Stimulated activated CD4-positive, alpha-beta T cell treated with anti-CD3 and anti-CD28 coated beads, Interleukin-12 subunit alpha, Interleukin-12 subunit beta, amount 100 ng/mL, for 24 hours (primary cell): ENCODE measurements around the gene JMJD4.

Experiments
- DNase-seq, 2 experiments: peaks; one replicate each; pipeline ENCODE4 v3.0.0-alpha.2; 2020; ENCODE audit warnings: low read depth in 2 of 2

Gene JMJD4

DNA sequence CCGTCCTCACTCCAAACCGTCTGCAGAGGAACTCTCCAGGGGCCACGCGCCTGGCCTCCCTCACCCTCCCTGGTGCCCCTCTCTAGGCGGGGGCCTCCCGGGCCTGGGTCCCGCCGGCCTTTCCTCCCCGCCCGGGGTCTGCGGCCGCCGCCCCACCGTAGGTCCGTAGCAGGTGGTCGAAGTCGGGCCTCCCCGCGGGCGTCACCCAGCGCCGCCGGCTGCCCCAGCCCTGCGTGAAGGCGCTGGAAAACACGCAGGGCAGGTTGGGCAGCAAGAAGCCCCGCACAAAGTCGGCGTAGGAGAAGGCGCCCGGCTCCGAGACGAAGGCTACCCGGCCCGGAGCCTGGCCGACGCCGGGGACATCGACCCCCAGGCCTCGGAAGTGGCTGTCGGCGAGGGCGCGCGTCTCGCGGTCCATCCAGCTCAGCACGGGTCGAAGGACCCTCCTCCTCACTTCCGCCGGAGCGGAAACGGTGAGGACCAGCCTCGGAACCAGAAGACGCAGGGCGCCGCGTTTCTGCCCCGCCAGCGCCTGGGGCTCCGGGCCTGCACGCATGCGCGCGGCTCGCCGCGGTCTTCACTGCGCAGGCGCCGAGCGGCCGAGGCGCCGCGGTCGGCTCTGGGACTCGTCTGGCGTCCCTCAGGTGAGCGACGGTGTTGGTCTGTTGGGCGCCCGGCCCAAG is at the start of gene JMJD4, which contains the start of gene SNAP47:
TSS of gene JMJD4 (minus strand) at position 447 of the 683 bp plus-strand sequence. CDS start at position 418, 29 bp downstream.
TSS of gene SNAP47 (plus strand) at position 580 of the 683 bp plus-strand sequence. CDS start 12,302 bp downstream, outside the sequence.
- peak; percentile 86 to 89 for DNase-seq

DNA sequence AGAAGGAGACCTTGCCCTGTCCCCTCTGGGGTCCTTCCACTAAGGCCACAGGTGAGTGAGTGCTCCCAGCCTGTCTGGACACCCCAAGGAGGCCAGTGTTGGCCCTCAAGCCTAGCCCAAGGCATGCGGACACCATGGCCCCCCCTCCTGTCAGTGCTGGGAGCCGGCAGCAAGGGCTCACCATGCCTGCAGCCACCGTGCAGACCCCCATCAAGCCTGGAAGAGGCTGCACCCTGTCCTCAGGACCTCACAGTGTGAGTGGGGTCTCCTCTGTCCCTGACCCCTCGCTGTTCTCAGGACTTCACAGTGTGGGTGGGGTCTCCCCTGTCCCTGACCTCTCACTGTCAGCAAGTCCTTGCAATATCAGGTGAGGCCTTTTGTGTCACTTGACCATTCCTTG is 47.1 kb upstream of the JMJD4 start:
- DNase-seq, result no peak

DNA sequence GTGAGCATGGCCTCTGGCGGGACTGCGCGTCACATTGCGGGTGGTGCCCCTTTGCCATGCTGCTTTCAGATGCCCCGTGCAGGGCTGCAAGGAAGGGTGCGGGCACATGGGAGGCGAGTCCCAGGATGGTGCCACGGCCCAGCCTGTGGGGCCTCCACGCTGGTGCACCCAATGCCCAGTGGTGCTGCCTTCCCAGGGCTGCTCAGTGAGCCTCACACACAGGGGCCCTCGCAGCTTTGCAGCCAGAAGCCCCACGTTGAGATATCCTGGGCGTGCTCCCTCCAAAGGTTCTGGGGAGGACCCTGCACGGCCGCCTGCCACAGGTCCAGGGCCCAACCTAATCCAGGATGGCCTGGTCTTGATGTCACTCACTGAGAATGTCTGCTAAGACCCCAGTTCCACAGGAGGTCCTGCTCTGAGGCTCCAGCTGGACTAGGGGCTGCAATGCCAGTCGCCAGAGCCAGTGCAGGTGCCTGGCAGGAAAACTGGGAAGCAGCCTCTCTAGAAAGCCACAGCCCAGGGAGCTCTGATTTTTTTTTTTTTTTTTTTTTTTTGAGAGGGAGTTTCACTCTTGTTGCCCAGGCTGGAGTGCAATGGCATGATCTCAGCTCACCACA is 46.3 kb upstream of the JMJD4 start:
- DNase-seq, result no peak

- DNase-seq, result no peak
Measured at GRCh38 chr1:227780101-227781044, 45.3 kb upstream of the JMJD4 start.

DNA sequence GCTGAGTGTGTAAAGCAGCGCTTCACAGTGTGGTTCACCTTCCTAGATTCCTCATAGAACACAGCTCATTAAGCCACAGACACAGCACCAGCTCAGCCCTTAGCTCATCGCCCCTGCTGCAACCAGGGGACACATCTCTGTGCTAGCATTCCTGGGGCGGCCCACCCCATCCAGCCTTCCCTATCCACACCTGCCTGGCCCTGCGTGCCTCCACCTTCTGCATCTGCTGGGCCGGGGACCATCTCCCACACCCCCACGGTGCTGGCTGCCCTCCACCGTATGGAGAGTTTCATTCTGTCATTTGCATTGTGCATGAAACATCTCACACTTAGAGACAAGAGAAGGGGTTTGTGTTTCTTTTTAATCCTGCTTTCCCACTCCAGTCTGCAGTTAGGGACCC is 44.6 kb upstream of the JMJD4 start:
- DNase-seq, result no peak

DNA sequence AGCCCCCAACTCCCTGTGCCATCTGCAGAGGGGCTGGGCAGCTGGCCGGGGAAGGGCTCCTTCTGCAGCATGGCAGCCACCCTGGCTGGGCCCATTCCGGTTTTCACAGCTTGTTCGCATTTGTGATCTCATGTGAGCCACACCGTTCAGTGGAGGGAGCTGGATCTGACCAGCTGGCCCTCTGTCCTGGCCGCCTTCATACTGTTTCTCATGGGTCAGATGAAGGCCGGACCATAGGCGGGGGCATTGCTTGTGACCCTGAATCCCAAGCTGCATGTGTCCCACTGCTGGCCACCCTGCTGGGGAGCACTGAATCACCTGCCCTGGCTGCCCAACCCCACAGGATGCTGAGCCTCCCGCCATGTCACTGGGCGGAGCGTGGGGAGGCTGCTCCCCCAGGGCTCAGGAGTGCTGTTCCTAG is 43.9 kb upstream of the JMJD4 start:
- no peak for DNase-seq

DNA sequence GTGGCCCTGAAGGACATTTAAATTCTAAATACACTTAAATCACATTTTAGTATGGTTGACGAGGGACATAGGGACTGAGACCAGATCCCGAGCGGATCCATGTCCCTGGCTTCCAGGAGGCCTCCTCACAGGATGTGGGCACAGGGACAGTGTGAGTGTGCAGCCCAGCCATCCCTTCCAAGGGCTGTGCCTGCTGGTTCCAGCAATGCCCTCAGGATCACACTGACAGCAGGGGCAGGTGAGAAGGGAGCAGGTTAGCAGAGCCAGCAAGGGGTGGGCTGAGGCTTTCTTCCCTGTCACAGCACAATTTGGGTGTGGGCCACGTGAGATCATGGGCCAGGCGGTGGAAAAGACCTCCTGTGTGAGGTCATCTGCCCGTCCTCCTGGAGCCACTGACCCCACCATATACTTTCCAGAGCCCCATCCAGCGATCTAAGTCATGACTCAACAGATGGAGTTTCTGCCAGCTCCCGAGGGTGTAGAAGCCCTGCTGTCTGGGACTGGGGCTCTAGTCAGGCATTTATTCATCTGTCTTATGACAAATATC is 43.4 kb upstream of the JMJD4 start:
- DNase-seq, result no peak

DNA sequence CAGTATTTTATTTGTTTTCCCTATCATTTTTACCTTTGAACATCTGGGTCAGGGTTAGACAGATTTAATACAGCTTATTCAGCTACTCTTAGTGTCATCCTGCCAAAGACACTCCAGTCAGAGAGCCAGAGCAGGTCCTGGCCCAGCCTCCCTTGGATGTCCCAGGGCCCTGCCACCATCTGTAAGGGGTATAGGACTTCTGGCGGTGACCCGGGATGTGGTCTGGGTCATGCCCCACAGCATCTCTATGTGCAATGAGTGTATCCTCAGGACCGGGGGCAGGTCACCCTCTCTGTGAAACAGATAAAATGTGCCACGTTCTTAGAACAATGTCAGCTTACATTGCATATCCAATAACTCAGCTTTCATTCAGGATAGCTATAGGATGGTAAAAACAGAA is 42.5 kb upstream of the JMJD4 start:
- DNase-seq, result no peak

- DNase-seq, result no peak
Measured at GRCh38 chr1:227777156-227777555, 42.1 kb upstream of the JMJD4 start.

DNA sequence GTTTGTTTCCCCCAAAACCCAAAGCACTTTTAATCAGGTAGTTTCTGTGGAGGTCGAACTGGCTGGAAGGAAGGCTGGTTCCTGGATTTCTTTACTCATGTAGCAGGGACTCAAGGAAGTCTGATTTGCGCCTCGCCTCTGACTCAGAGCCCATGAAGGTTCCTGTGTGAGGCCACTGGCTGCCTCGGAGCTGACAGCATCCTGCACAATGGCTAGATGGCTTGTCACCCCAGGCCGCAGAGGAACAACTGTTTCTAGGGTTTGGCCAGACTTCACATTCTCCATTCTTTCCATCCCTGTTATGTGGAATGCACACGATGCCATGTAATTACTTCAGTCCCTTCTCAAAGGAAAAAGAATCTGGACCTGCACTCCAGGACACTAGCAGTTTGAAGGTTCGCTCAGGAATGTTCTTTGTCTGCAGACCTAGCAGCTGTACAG is 41.2 kb upstream of the JMJD4 start:
- DNase-seq, result no peak

DNA sequence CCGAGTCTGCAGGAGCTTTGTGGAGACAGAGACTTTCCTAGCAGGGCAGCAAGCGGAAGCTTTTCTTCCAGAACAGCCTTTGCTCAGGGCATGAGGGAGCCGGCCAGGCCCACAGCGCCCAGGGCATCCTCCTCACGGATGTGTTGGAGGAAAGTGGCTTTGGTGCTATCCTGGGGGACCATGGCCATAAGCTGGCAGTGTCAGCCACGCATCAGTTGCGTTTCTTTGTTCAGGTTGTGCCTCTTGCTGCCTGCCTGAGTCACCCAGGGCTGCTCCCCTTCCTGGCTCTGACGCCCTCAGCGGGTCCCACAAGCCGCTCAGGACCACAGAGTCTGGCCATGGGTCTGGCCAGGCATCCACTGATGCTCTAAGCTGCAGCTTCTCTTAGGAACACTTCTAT is 40.7 kb upstream of the JMJD4 start:
- DNase-seq, result no peak

- DNase-seq, result no peak
Measured at GRCh38 chr1:227774821-227775661, 39.9 kb upstream of the JMJD4 start.

- DNase-seq, result no peak
Measured at GRCh38 chr1:227774051-227774731, 39.1 kb upstream of the JMJD4 start.

DNA sequence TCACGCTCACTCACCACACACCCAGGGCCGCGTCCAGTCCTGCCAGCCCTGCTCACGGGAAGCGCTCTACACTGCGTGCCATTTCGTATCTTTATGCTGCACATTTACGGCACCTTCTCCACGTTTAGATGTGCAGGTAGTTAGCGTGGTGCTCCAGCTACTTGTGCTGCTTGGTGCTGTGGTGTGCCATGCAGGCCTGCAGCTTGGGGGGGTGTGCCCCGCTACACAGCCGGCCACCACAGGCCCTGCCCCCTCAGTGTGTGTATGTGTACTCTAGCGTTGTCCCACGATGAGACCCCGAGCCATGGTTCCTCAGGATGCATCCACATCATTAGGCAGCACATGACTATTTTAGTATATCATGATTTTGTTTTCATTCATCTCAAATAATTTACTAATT is 38.5 kb upstream of the JMJD4 start:
- DNase-seq, result no peak

DNA sequence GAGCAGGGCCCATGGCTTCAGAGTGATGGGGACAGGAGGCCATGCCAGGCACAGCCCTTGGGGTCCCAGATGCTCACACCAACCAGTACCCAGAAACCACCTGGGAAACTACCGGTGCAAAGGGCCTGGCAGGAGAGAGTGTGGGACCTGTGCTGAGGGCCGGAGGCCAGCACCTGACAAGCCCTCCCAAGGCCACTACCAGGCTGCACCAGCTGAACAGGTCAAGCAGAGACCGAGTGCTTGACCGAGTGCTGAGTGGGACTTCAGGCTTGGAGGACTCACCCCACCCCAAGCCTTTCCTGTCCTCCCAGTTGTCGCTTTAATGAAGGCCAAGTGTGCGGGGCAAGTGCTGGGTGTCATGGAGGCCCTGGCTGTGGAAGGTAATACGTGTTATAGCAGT is 36.7 kb upstream of the JMJD4 start:
- no peak for DNase-seq

DNA sequence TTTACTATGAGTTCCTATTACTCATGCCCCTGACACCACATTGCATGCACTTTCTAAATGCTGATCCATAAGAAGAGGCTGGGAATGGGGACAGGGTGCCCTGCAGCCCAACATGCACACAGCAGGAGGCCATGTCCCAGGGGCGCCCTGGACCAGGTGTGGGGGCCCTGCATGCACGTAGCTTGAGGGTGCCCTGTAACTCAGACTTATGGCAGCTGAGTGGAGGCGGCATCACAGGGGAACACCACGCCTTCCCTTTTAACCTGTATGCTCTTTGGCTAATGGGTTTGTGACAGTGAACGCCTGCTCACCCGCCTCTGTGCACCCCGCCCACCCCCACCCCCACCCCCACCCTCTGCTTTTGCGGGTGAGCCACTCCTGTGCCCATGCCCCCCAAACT is 36.2 kb upstream of the JMJD4 start:
- no peak for DNase-seq

DNA sequence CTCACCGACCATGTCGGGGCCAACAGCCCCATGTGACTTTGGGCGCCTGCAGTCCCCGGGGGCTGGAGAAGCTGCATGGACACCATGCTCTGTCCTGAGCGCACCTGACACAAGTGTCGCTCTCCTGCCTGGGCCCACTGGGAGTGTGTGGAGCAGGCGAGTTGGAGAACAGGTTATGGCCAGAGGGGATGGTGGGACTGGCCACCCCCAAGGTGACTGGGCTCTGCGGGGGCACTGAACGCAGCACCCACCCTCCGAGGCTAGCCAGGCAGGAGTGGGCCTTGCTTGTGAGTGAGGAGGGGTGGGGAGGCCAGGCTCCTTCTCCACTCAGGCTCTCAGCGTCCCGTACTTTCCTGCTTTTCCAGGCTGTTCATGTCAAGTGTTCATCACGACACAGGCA is 35.7 kb upstream of the JMJD4 start:
- no peak for DNase-seq

DNA sequence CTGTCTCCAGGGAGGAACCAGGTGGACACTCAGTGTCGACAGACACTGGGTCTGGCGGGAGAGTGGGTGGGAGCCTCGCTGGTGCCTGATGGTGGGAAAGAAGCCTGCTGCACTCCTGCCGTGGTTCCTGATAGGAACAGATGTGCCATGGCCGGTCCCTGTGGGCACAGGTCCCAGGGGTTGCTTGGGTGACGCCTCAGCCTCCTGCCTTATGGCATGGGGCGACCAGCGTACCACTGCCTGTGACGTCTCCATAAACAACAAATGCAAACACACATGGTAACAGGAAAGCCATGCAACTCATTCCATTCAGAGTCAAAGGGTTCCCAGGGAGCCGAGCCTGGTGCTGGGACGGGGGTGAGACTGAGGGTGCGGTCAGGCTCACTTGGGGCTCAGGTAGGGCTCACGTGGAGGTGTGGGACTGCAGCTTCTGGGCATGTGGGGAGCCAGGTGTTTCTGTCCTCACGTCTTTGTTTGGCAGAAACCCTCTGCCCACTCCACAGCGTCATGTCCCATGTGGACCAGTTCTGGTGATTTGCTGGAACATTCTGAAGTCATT is 34.9 kb upstream of the JMJD4 start:
- no peak for DNase-seq

DNA sequence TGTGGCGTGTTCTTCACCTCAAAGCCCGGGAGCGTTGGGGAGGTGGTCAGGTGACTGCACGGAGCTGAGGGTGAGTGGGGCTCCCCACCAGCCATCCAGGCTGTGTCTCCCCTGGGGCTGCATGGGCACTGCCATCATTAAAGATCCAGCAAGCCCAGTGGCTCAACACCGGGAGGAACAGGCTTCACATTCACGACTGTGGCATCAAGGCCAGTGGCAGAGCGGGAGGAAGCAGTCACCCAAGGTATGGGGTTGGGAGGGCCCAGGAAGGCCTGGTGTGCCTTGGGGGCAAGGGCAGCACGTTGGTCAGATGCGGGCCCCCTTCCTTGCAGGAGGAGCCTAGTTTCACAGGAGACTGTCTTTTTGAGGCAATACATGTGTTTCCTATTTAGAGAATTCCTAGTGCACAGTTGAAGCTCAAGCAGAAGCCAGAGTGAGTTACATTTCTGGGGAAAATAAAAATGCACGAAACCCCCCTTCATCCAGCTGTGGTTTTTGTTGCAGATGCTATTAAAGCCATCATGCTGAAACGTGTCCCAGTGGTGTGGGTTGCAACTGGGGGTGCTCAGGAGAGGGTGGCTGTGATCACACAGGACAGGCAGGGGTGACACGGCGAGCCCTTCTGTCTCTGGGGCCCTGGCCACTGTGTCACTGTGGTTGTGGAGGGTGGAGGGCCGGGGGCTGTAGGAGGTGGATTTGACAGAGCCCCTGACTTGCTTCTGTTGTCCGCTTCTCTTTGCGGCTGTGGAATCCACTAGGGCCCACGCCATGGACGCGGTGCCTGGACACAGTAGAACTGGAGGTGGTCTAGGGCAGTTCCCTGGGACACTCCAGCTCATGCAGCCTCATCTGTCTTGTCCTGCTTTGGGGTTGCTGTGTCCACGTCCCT is 34.2 kb upstream of the JMJD4 start:
- no peak for DNase-seq
